ENCODE data around the gene SLC9A3. TPM values are rescaled to one million over a fixed set of nuclear protein-coding genes. Genes with fewer than 3 reads are reported as not detected.

SLC9A3 gene
- total RNA-seq, 1 donor from 2014 or later = 1.6 TPM

- Histone ChIP-seq H3K9me3 (ENCODE audit: control insufficient read depth in 3 of 3, low read length in 3 of 3) (peaks cover 0 to 4% (median under 1%) of the 10 kb centered on the region in 3 donors), H3K36me3 (ENCODE audit: control insufficient read depth in 3 of 3, insufficient read depth in 3 of 3, low read length in 3 of 3) (peaks cover 64 to 74% (median 74%) of the 10 kb centered on the region in 3 donors), H3K4me1 (ENCODE audit: control insufficient read depth in 3 of 3, insufficient read depth in 3 of 3, low read length in 3 of 3) (no peaks in the 10 kb centered on the region), H3K27ac (ENCODE audit: low read depth, low read length) (no peak overlapping the region), H3K27me3 (ENCODE audit: control insufficient read depth in 3 of 3, insufficient read depth in 3 of 3, low read length in 3 of 3) (no peaks in the 10 kb centered on the region), H3K4me3 (ENCODE audit: low read length in 3 of 3) (no peak overlapping the region), H3K9ac (ENCODE audit: low read depth in 1 of 3, low read length in 3 of 3) (no peak overlapping the region)
Measured at GRCh38 chr5:456351-457194, 67.7 kb downstream of the SLC9A3 start.

- Histone ChIP-seq H3K4me1 (ENCODE audit: control insufficient read depth in 3 of 3, insufficient read depth in 3 of 3, low read length in 3 of 3) (no peaks in the 10 kb centered on the region), H3K36me3 (ENCODE audit: control insufficient read depth in 3 of 3, insufficient read depth in 3 of 3, low read length in 3 of 3) (peaks cover 64 to 80% (median 78%) of the 10 kb centered on the region in 3 donors), H3K4me3 (ENCODE audit: low read length in 3 of 3) (no peak overlapping the region), H3K9me3 (ENCODE audit: control insufficient read depth in 3 of 3, low read length in 3 of 3) (peaks cover 0 to 4% (median 3%) of the 10 kb centered on the region in 3 donors), H3K9ac (ENCODE audit: low read depth in 1 of 3, low read length in 3 of 3) (no peak overlapping the region), H3K27me3 (ENCODE audit: control insufficient read depth in 3 of 3, insufficient read depth in 3 of 3, low read length in 3 of 3) (no peaks in the 10 kb centered on the region), H3K27ac (ENCODE audit: low read depth, low read length) (no peak overlapping the region)
Measured at GRCh38 chr5:455806-456205, 68.4 kb downstream of the SLC9A3 start.

GRCh38 chr5:454936-455335, 69.3 kb downstream of the SLC9A3 start:
- H3K27me3 ChIP-seq (ENCODE audit: control insufficient read depth in 3 of 3, insufficient read depth in 3 of 3, low read length in 3 of 3) = no peaks in the 10 kb centered on the region
- H3K9me3 ChIP-seq (ENCODE audit: control insufficient read depth in 3 of 3, low read length in 3 of 3) = peaks cover 0 to 4% (median 3%) of the 10 kb centered on the region in 3 donors
- no peaks in the 10 kb centered on the region for H3K4me1 ChIP-seq (ENCODE audit: control insufficient read depth in 3 of 3, insufficient read depth in 3 of 3, low read length in 3 of 3)
- H3K9ac ChIP-seq (ENCODE audit: low read depth in 1 of 3, low read length in 3 of 3) = no peak overlapping the region
- H3K4me3 ChIP-seq (ENCODE audit: low read length in 3 of 3) = no peak overlapping the region
- H3K27ac ChIP-seq (ENCODE audit: low read depth, low read length) = no peak overlapping the region
- H3K36me3 ChIP-seq (ENCODE audit: control insufficient read depth in 3 of 3, insufficient read depth in 3 of 3, low read length in 3 of 3) = peaks cover 60 to 76% (median 72%) of the 10 kb centered on the region in 3 donors

- H3K9me3 ChIP-seq (ENCODE audit: control insufficient read depth in 3 of 3, low read length in 3 of 3) = peaks cover 0 to 4% (median 3%) of the 10 kb centered on the region in 3 donors
- H3K4me3 ChIP-seq (ENCODE audit: low read length in 3 of 3) = no peak overlapping the region
- no peak overlapping the region for H3K27ac ChIP-seq (ENCODE audit: low read depth, low read length)
- peaks cover 56 to 77% (median 73%) of the 10 kb centered on the region in 3 donors for H3K36me3 ChIP-seq (ENCODE audit: control insufficient read depth in 3 of 3, insufficient read depth in 3 of 3, low read length in 3 of 3)
- no peaks in the 10 kb centered on the region for H3K27me3 ChIP-seq (ENCODE audit: control insufficient read depth in 3 of 3, insufficient read depth in 3 of 3, low read length in 3 of 3)
- no peak overlapping the region for H3K9ac ChIP-seq (ENCODE audit: low read depth in 1 of 3, low read length in 3 of 3)
- H3K4me1 ChIP-seq (ENCODE audit: control insufficient read depth in 3 of 3, insufficient read depth in 3 of 3, low read length in 3 of 3) = no peaks in the 10 kb centered on the region
Measured at GRCh38 chr5:453725-454481, 70.3 kb downstream of the SLC9A3 start.

- Histone ChIP-seq H3K36me3 (ENCODE audit: control insufficient read depth in 3 of 3, insufficient read depth in 3 of 3, low read length in 3 of 3) (peaks cover 60 to 77% (median 73%) of the 10 kb centered on the region in 3 donors), H3K9me3 (ENCODE audit: control insufficient read depth in 3 of 3, low read length in 3 of 3) (peaks cover 0 to 4% (median 3%) of the 10 kb centered on the region in 3 donors)
Measured at GRCh38 chr5:452978-453710, 71.1 kb downstream of the SLC9A3 start.

GRCh38 chr5:451587-452458, 72.4 kb downstream of the SLC9A3 start:
- no peak overlapping the region for H3K27ac ChIP-seq (ENCODE audit: low read depth, low read length)
- peaks cover 0 to 4% (median 3%) of the 10 kb centered on the region in 3 donors for H3K9me3 ChIP-seq (ENCODE audit: control insufficient read depth in 3 of 3, low read length in 3 of 3)
- peaks cover 0 to 8% (median 0%) of the 10 kb centered on the region in 3 donors for H3K4me1 ChIP-seq (ENCODE audit: control insufficient read depth in 3 of 3, insufficient read depth in 3 of 3, low read length in 3 of 3)
- peaks cover 59 to 77% (median 74%) of the 10 kb centered on the region in 3 donors for H3K36me3 ChIP-seq (ENCODE audit: control insufficient read depth in 3 of 3, insufficient read depth in 3 of 3, low read length in 3 of 3)
- H3K27me3 ChIP-seq (ENCODE audit: control insufficient read depth in 3 of 3, insufficient read depth in 3 of 3, low read length in 3 of 3) = no peaks in the 10 kb centered on the region
- H3K4me3 ChIP-seq (ENCODE audit: low read length in 3 of 3) = no peak overlapping the region
- no peak overlapping the region for H3K9ac ChIP-seq (ENCODE audit: low read depth in 1 of 3, low read length in 3 of 3)

More at GRCh38 chr5:452978-453710, 71.1 kb downstream of the SLC9A3 start:
- no peak overlapping the region for H3K27ac ChIP-seq (ENCODE audit: low read depth, low read length)
- peaks cover 0 to 5% (median 0%) of the 10 kb centered on the region in 3 donors for H3K4me1 ChIP-seq (ENCODE audit: control insufficient read depth in 3 of 3, insufficient read depth in 3 of 3, low read length in 3 of 3)
- H3K27me3 ChIP-seq (ENCODE audit: control insufficient read depth in 3 of 3, insufficient read depth in 3 of 3, low read length in 3 of 3) = no peaks in the 10 kb centered on the region
- H3K4me3 ChIP-seq (ENCODE audit: low read length in 3 of 3) = no peak overlapping the region
- no peak overlapping the region for H3K9ac ChIP-seq (ENCODE audit: low read depth in 1 of 3, low read length in 3 of 3)

GRCh38 chr5:449151-449550, 75.1 kb downstream of the SLC9A3 start:
- H3K4me3 ChIP-seq (ENCODE audit: low read length in 3 of 3) = no peak overlapping the region
- peaks cover 4 to 13% (median 4%) of the 10 kb centered on the region in 3 donors for H3K4me1 ChIP-seq (ENCODE audit: control insufficient read depth in 3 of 3, insufficient read depth in 3 of 3, low read length in 3 of 3)
- peaks cover 48 to 71% (median 65%) of the 10 kb centered on the region in 3 donors for H3K36me3 ChIP-seq (ENCODE audit: control insufficient read depth in 3 of 3, insufficient read depth in 3 of 3, low read length in 3 of 3)
- no peak overlapping the region for H3K27ac ChIP-seq (ENCODE audit: low read depth, low read length)
- H3K27me3 ChIP-seq (ENCODE audit: control insufficient read depth in 3 of 3, insufficient read depth in 3 of 3, low read length in 3 of 3) = no peaks in the 10 kb centered on the region
- no peak overlapping the region for H3K9ac ChIP-seq (ENCODE audit: low read depth in 1 of 3, low read length in 3 of 3)
- peaks cover 0 to 4% (median 3%) of the 10 kb centered on the region in 3 donors for H3K9me3 ChIP-seq (ENCODE audit: control insufficient read depth in 3 of 3, low read length in 3 of 3)

- no peak overlapping the region for H3K9ac ChIP-seq (ENCODE audit: low read depth in 1 of 3, low read length in 3 of 3)
- peaks cover 0 to 4% (median 3%) of the 10 kb centered on the region in 3 donors for H3K9me3 ChIP-seq (ENCODE audit: control insufficient read depth in 3 of 3, low read length in 3 of 3)
- H3K27ac ChIP-seq (ENCODE audit: low read depth, low read length) = no peak overlapping the region
- peaks cover 8 to 17% (median 8%) of the 10 kb centered on the region in 3 donors for H3K4me1 ChIP-seq (ENCODE audit: control insufficient read depth in 3 of 3, insufficient read depth in 3 of 3, low read length in 3 of 3)
- no peaks in the 10 kb centered on the region for H3K27me3 ChIP-seq (ENCODE audit: control insufficient read depth in 3 of 3, insufficient read depth in 3 of 3, low read length in 3 of 3)
- no peak overlapping the region for H3K4me3 ChIP-seq (ENCODE audit: low read length in 3 of 3)
- H3K36me3 ChIP-seq (ENCODE audit: control insufficient read depth in 3 of 3, insufficient read depth in 3 of 3, low read length in 3 of 3) = peaks cover 44 to 67% (median 60%) of the 10 kb centered on the region in 3 donors
Measured at GRCh38 chr5:448766-449090, 75.5 kb downstream of the SLC9A3 start.

Measured in skeletal muscle tissue (tissue), 4 donors.